DND-41 (cell line): Measurements from ENCODE around the gene ASF1B.

Experiments used
- CTCF ChIP-seq: IDR thresholded peaks from 2 replicates; pipeline ENCODE4 v1.5.1; 2012; ENCODE audit warnings: borderline replicate concordance, low read length, moderate library complexity, mild to moderate bottlenecking; ENCODE audit not compliant: poor library complexity, severe bottlenecking; ENCODE audit errors: extremely low read depth
- EZH2 ChIP-seq: IDR thresholded peaks from 3 replicates; pipeline ENCODE4 v1.6.1; 2012; ENCODE audit warnings: borderline replicate concordance, low read depth, mild to moderate bottlenecking, moderate library complexity, low read length, inconsistent platforms; ENCODE audit not compliant: severe bottlenecking

- no peak for TF ChIP-seq CTCF
- no peak for TF ChIP-seq EZH2
Observed at GRCh38 chr19:14138576-14139265, 2.3 kb upstream of the ASF1B start.
